Right hindlimb (tissue), 1 donor: Measurements from ENCODE around the gene PDZRN4.
A peak's percentile ranks its signal among the peaks of the same experiment; 100 is the strongest.
"Not testable (repeated sequence)": the region's sequence is repeated elsewhere in the genome, so short reads cannot be mapped to it uniquely, and the experiment has no call there.

Experiments
- DNase-seq: peaks from one replicate; pipeline ENCODE4 v3.0.0-alpha.2; 2018

The PDZRN4 gene

GRCh38 chr12:41515953-41516352 lies 327.8 kb downstream of the PDZRN4 start:
- no peak for DNase-seq

DNA sequence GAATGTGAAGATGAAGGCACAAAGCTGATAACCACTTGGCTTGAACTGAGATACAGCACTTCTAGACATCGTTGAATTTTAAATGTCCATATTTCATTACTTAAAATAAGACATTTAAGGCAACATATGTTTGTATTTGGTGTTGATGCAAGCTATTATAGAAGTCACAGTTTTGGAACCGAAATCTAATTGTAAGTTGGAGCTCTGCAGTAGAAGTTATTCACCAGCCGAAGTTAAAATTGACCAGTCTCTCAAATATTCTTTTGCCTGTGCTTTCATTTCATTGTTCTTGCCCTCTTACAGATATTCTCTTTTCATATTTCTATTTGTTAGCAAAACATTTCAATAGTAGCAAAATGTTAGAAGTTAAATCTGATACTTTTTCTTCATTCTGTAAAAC lies 332.7 kb downstream of the PDZRN4 start:
- no peak for DNase-seq

DNA sequence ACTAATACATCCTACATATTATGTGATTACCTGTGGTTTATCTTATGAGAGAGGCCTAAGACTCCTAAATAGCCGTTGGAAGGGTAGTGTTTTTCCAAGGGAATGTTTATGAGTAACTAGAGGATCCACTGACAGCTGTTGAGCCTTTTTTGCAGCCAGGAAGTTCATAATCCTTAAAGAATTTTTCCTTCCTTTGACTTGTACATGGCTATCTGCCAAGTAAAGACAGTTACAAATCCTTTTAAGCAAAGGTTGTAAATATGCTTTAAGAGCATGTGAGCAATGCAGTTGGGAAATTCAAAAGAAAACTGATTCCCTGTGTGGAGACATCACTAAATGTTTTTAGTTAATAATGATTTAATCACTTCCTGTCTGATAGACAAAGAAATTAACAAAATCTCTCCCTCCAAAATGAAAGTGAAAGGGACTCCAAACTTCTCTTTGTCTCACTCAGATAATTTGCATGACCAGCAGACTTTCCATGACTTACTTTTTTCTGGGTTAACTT lies 333.8 kb downstream of the PDZRN4 start:
- peak; percentile 35 for DNase-seq

- no peak for DNase-seq
Measured at GRCh38 chr12:41527062-41527461, 338.9 kb downstream of the PDZRN4 start.

- DNase-seq, result no peak
Measured at GRCh38 chr12:41527534-41528116, 339.5 kb downstream of the PDZRN4 start.

- DNase-seq, result no peak
Measured at GRCh38 chr12:41528874-41529273, 340.8 kb downstream of the PDZRN4 start.

DNA sequence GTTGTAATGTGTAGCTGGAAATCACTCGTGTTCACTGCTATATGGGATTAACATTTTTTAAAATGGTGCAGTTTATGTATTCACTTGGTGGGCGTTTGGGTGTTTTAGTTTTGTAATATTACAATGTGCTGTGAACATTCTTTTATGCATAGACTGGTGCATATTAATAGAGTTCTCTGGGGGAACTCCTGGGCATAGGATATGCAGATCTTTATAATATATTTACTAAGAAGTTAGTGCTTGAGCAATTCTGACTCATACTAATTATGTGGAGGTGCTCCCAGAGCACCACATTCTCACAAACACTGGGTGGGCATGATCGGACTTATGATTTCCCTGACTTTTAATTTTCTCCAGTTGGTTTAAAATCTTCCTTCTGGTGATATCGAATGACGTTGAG lies 342.3 kb downstream of the PDZRN4 start:
- DNase-seq, result no peak

DNA sequence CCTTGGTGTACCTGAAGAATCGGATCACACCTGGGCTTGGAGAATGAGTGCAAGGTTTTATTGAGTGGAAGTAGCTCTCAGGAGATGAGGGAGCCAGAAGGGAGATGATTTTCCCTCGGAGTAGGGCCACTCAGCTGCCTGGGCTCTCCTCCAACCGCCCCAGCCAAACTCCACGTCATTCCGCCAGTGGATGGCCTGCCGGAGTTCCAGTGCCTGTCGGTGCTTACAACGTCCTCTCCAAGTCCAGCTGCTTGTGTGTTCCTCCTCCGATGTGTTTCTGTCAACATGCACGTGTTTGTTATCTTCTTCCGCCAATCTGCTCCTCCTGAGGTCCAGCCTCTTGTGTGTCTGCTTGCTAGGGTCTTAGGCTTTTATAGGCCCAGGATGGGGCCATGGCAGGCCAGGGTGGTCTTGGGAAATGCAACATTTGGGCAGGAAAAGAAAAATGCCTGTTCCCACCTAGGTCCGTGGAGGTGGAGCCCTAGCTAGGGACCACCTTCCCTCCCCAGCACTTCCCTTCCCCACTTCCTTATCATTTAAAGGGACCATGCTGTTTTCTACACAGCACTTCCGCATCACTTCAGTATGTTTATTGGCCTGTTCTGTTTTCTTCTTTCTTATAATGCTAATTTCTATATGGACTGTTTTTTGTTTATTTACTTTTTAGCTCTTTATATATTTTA lies 343.2 kb downstream of the PDZRN4 start:
- DNase-seq, result peak; percentile 74

- no peak for DNase-seq
Measured at GRCh38 chr12:41532072-41532471, 344.0 kb downstream of the PDZRN4 start.

- no peak for DNase-seq
Measured at GRCh38 chr12:41536813-41537490, 348.8 kb downstream of the PDZRN4 start.

GRCh38 chr12:41537522-41537921 lies 349.4 kb downstream of the PDZRN4 start:
- DNase-seq, result no peak

- DNase-seq, result no peak
Measured at GRCh38 chr12:41545761-41546160, 357.6 kb downstream of the PDZRN4 start.

DNA sequence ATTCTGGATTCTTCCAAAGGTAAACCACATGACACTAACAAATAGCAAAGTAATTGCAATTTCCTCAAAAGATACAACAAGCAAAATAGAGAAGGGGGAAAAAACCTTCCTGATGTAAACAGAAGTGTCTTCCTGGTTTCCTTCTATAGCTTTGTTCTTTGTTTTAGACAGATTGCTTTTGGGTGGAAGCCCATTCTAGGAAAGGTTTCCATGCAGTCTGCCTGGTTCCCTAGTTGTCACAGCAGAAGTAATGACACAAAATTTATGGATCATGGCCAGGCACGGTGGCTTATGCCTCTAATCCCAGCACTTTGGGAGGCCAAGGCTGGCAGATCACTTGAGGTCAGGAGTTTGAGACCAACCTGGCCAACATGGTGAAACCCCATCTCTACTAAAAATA lies 359.0 kb downstream of the PDZRN4 start:
- not testable (repeated sequence) for DNase-seq

DNA sequence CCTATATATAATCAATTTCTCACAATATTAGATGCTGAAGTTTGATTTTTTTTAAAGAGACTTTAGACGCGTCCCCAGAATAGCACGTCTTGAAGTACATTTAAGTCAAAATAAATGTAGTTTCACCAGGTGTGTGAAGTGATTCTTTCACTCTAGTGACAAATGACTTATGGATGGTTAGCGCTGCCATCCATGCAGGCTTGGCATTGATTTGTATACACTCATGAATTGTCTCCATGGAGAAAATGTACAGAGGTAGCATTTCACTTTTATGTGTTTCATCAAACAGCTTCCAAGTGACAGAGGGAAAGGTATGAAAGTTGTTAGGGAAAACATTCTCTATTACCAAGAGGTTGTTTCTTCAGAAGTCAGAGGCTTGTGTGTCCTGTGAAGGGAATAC lies 360.8 kb downstream of the PDZRN4 start:
- DNase-seq, result no peak

DNA sequence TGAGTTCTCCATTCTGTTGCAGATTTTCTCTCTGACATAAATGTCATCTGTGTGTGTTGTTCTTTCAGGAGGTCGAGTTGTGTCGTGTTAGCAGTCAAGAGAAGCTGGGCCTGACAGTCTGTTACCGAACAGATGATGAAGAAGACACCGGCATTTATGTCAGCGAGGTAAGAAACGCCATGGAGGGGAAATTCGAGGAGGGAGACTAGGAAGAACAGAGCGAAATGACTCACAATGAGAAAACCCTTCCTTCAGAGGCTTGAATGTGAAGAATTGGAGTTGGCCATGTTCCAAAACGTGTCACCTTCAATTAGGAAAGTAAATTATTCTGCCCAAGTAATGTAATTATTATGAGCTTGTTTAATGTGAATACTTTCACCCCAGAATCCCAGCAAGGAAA lies 364.5 kb downstream of the PDZRN4 start:
- DNase-seq, result no peak

DNA sequence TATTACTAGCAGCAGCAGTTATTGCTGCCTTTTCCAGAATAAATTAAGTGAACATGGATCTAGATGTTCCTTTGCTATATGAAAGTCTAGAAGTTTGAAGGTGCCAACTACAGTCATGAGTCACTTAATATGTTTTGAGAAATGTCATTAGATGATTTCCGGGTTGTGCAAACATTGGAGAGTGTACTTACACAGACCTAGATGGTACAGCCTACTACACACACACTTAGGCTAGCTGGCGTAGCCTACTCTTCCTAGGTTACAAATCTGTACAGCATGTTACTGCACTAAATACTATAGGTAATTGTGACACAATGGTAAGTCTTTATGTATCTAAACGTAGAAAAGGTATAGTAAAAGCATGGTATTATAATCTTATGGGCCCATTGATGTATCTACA lies 368.1 kb downstream of the PDZRN4 start:
- DNase-seq, result no peak

- no peak for DNase-seq
Measured at GRCh38 chr12:41557344-41557743, 369.2 kb downstream of the PDZRN4 start.

- no peak for DNase-seq
Measured at GRCh38 chr12:41558671-41559070, 370.6 kb downstream of the PDZRN4 start.

DNA sequence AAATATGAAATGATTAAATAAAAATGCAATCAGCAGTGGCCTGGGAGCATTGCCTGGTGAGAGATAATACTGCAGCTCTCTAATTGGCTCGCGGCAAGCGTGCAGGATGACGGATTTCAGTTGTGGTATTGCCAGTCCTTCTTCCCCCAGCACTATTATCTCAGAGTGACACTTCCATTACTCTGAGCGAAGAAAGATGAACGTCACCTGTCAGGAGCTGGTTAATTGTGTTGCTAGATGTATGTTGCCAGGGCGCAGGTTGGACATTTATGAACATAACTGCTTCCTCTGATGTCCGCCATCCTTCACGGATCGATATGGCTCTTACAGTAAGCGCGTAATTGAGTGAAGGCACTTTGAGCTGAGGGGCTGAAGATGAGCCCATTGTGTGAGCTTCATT lies 374.9 kb downstream of the PDZRN4 start:
- no peak for DNase-seq

DNA sequence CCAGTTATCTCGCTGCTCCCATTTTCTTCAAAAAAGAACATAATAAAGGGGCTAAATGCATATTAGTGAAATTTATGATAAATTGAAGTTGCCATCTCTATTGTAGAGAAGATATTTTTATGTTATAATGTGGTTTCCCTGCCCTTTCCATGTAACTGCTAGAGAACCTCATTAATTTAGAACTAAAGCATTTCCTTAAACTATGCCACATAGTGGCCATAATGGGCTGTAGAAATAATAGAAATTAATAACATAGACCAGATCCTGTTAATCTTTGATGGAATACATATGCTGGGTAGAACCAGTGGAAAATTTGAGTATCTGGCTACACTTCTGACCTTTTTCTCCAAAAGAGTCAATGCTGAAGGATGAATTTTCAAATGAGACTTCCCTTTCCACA lies 376.7 kb downstream of the PDZRN4 start:
- no peak for DNase-seq

DNA sequence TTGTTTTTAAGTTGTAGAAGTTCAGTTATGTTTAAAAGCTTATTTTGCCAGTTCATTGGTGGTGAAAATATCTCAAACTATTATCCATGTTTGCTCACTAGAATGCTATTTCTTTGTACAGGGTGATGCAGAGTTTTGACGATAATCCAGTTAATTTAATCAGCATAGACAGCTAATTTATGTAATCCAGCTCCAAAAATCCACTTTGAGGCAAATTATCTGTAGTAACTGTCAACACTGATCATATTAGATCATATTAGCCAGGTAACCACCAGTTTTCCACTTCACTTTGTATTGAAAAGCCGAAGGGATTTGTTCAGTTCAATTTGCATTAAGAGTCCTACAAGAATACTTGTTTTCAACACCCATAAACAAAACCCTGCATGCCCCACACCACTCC lies 378.6 kb downstream of the PDZRN4 start:
- no peak for DNase-seq

GRCh38 chr12:41573445-41573844 lies 385.3 kb downstream of the PDZRN4 start:
- no peak for DNase-seq

GRCh38 chr12:41576925-41577324 lies 388.8 kb downstream of the PDZRN4 start:
- no peak for DNase-seq

DNA sequence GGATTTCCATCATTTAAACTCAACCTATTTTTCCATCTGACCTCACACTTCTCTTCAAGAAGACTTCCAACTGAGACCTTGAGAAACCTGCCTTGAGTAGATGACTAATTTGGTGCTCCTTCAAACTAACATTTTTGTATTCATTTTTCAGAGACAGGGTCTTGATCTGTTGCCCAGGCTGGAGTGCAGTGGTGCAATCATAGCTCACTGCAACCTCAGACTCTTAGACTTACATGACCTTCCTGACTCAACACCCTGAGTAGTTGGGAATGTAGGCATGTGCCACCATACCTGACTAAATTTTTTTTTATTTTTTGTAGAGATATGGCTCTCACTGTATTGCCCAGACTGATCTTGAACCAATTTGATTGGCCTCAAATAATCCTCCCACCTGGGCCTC lies 389.9 kb downstream of the PDZRN4 start:
- DNase-seq, result no peak
